Measurements from ENCODE around the gene C1RL.

DNA sequence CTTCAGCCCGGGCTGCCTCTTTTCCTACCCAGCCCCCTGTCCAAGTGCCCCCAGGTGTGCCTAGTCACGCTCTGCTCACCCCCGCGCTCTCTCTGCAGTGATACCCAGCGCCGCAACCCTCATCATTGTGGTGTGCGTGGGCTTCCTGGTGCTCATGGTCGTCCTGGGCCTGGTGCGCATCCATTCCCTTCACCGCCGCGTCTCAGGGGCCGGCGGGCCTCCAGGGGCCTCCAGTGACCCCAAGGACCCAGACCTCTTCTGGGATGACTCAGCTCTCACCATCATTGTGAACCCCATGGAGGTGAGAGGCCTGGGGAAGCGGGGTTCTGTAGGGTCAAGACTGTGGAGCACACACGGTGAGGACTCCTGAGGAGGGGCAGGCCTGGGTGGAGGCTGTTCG is 48.4 kb upstream of the C1RL start:
- TF ChIP-seq, protein P1, sequence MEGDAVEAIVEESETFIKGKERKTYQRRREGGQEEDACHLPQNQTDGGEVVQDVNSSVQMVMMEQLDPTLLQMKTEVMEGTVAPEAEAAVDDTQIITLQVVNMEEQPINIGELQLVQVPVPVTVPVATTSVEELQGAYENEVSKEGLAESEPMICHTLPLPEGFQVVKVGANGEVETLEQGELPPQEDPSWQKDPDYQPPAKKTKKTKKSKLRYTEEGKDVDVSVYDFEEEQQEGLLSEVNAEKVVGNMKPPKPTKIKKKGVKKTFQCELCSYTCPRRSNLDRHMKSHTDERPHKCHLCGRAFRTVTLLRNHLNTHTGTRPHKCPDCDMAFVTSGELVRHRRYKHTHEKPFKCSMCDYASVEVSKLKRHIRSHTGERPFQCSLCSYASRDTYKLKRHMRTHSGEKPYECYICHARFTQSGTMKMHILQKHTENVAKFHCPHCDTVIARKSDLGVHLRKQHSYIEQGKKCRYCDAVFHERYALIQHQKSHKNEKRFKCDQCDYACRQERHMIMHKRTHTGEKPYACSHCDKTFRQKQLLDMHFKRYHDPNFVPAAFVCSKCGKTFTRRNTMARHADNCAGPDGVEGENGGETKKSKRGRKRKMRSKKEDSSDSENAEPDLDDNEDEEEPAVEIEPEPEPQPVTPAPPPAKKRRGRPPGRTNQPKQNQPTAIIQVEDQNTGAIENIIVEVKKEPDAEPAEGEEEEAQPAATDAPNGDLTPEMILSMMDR (IDR thresholded peaks at IDR 0.05; ENCODE audit: insufficient read depth, low read depth, low read length), result no peak
- no peak for TF ChIP-seq EZH2 (IDR thresholded peaks at IDR 0.05; ENCODE audit: insufficient read depth, low read length)

Measured in astrocyte (in vitro differentiated cells and primary cell).